GM12892 (cell line): ENCODE results near the gene LRRC37B.
"Not testable (repeated sequence)": the region's sequence is repeated elsewhere in the genome, so short reads cannot be mapped to it uniquely, and the experiment has no call there.

Source experiments
- DNase-seq: peaks from one replicate; pipeline ENCODE4 v3.0.0; 2011; ENCODE audit not compliant: insufficient read length
- FAIRE-seq: peaks from 2 replicates; lab custom pipeline; 2011; peaks lifted over from hg19 to GRCh38; lab: Jason Lieb, UNC
- POLR2A ChIP-seq: IDR thresholded peaks from 2 replicates; pipeline ENCODE4 v1.6.1; 2011; ENCODE audit warnings: low read depth, low read length, control low read depth
- POLR2AphosphoS5 ChIP-seq: IDR thresholded peaks from 2 replicates; pipeline ENCODE4 v1.6.1; 2011; ENCODE audit warnings: low read depth, low read length, control low read depth
- TAF1 ChIP-seq: IDR thresholded peaks from 2 replicates; pipeline ENCODE4 v1.6.1; 2011; ENCODE audit warnings: low read depth, mild to moderate bottlenecking, control low read depth, low read length, borderline replicate concordance

LRRC37B gene

DNA sequence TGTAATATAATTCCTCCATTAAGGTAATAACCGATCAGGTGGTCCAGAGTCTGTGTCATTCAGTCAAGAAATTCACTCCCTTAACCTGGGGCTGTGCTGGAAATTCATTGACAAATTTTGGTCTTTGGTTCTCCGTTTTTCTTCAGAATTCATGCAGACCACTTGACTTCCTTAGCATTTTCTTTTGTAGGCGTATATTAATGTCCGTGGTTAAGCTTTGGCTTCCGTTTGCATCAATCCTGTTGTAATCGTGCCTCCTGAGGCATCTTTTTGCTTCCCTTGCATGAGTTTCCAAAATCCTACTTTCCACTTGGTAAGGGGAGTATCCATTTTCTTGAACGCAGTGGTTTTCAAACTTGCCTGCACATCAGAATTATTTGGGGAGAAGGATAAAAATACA is 9.0 kb downstream of the LRRC37B start:
- FAIRE-seq, result no peak
- no peak for TF ChIP-seq POLR2AphosphoS5
- no peak for TF ChIP-seq POLR2A
- no peak for TF ChIP-seq TAF1
- no peak for DNase-seq

DNA sequence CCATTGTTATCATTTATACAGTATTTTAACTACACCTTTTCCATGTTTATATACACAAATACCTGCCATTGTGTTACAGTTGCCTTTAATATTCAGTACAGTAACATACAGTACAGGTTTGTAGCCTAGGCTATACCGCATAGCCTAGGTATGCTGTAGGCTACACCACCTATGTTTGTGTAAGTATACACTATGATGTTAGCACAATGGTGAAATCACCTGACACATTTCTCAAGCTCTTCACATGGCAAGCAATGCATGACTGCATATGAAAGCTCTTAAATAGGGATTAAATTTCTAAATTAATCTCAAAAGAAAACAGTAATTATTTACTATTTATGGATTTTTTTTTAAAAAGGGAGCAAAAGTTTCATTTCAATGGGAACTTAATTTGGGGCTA is 12.0 kb downstream of the LRRC37B start:
- DNase-seq, result no peak
- TF ChIP-seq POLR2A, result no peak
- TF ChIP-seq TAF1, result no peak
- no peak for TF ChIP-seq POLR2AphosphoS5
- no peak for FAIRE-seq

DNA sequence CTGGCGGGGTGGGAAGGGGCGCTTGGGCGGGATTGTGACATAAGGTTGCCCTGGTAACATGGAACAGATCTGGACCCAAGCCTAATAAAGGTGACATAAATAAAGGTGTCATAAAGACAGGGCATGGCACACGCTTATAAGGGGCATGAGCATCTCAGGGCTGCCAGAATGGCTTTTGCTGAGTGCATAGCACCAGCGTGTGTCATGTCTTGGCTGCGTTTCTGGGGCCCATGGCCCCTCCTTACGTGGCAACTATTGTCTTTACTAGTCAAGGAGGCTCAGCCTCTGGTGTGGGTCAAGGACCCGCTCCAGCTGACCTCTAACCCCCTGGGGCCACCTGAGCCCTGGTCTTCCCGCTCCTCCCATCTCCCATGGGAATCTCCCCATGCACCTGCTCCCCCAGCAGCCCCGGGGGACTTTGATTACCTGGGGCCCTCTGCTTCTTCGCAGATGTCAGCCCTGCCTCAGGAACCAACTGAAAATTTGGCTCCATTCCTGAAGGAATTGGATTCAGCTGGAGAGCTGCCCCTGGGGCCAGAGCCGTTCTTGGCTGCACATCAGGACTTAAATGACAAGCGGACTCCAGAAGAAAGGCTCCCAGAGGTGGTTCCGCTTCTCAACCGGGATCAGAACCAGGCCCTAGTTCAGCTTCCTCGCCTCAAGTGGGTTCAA is 13.9 kb downstream of the LRRC37B start:
- DNase-seq, result no peak
- TF ChIP-seq POLR2A (no peak), POLR2AphosphoS5 (no peak), TAF1 (no peak)
- FAIRE-seq, result no peak

DNA sequence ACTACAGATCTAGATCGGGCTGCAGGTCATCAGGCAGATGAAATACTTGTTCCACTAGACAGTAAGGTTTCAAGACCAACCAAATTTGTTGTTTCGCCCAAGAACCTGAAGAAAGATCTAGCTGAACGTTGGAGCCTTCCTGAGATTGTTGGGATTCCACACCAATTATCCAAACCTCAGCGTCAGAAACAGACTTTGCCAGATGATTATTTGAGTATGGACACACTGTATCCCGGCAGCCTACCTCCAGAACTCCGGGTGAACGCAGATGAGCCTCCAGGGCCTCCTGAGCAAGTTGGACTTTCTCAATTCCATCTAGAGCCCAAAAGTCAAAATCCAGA is 14.4 kb downstream of the LRRC37B start:
- TF ChIP-seq POLR2AphosphoS5, result no peak
- TF ChIP-seq TAF1, result no peak
- TF ChIP-seq POLR2A, result no peak
- DNase-seq, result no peak
- FAIRE-seq, result no peak

DNA sequence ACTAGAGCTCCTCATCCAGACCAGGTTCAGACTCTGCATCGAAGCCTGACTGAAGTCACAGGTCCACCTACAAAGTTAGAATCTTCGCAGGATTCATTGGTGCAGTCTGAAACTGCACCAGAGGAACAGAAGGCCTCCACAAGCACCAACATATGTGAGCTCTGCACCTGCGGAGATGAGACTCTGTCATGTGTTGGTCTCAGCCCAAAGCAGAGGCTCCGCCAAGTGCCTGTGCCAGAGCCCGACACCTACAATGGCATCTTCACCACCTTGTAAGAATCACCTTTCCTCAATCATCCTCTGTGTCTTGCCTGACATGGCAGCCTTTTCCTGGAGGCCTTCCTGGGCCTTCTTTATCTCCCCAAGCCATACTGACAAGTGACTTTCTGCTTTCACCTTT is 15.4 kb downstream of the LRRC37B start:
- FAIRE-seq, DNase-seq: not testable (repeated sequence)

DNA sequence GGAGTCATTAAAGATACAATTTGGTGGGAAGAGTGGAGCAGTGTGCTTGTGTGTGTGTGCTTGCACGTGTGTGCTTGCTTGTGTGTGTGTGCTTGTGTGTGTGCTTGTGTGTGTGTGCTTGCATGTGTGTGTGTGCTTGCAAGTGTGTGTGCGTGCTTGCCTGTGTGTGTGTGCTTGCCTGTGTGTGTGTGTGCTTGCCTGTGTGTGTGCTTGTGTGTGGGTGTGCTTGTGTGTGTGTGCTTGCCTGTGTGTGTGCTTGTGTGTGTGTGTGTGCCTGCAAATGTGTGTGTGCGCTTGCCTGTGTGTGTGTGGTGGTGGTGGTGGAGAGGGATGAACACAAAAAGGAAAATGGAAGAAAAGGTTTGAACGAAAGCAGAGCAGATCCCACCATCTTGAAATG is 20.1 kb downstream of the LRRC37B start:
- FAIRE-seq, result not testable (repeated sequence)

DNA sequence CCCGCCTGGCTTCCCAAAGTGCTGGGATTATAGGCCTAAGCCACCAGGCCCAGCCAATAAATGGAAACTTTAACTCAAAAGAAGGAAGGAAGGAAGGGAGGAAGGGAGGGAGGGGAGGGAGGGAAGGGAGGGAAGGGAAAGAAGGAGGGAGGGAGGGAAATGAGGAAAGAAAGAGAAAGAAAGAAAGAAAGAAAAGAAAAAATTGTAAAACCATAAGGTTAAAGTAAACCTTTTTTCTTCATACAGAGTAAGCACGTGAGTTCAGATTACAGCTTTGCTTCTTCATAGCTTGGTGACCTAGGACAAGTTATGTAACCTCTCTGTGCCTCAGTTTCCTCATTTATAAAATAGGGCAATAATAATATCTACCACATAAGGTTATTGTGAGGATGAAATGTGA is 26.0 kb downstream of the LRRC37B start:
- no peak for TF ChIP-seq TAF1
- TF ChIP-seq POLR2AphosphoS5, result no peak
- TF ChIP-seq POLR2A, result no peak
- DNase-seq (no peak), FAIRE-seq (no peak)

More for the DNA sequence above, 20.1 kb downstream of the LRRC37B start:
- DNase-seq, result not testable (repeated sequence)

DNA sequence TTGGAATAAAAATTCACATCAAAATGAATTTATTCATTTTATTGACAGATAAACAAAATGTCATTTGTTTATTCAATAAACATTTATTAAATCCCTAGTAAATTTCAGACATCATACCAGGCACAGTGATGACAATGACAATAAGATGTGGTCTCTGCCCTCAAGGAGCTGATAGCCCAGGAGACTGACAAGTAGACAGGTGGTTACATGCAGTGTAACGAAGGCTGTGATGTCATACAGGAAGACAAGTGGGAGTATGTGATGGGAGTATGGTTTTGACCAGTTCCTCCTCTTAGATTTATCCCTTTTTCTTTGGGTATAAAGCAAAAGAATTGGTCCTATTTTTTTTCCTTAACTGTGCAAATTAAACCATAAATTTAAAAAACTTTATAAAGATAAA is 26.6 kb downstream of the LRRC37B start:
- not testable (repeated sequence) for FAIRE-seq, DNase-seq

DNA sequence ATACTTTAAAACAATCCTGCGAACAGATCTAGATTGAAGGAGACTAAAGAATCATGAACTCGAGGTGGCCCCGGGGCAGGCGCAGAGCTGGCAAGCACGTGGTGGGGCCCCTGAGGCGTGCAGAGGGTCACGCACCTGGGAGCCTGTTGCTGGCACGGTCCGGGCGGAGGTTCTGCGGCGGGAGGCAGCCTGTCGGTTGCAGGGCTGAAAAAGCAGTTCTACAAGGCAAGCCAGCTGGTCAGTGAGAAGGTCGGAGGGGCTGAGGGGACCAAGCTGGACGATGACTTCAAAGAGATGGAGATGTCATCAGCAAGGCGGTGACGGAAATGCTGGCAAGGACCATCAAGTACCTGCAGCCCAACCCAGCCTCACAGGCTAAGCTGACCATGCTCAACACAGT is 33.1 kb downstream of the LRRC37B start:
- DNase-seq, FAIRE-seq: not testable (repeated sequence)

DNA sequence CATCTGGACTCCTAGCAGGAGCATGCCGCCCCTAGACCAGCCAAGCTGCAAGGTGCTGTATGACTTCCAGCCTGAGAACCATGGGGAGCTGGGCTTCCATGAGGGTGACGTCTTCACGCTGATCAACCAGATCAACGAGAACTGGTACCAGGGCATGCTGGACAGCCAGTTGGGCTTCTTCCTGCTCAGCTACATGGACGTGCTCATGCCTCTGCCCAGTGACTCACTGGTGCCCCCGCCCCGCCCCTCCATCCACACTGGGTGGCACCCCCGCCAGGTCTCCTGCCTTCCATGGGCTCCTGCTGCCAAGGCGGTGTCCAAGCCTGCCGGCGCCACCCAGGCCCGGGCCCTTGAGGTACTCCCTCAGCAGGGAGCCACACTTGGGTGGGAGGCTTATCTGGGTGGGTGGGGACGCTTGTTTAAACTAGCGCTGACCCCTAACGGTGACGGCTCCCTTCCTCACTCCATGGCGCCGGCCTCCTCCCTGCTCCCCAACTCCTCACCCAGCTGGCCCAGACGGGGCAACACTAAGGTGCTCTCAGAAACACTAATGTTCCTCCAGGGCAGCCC is 34.2 kb downstream of the LRRC37B start:
- not testable (repeated sequence) for FAIRE-seq, DNase-seq

DNA sequence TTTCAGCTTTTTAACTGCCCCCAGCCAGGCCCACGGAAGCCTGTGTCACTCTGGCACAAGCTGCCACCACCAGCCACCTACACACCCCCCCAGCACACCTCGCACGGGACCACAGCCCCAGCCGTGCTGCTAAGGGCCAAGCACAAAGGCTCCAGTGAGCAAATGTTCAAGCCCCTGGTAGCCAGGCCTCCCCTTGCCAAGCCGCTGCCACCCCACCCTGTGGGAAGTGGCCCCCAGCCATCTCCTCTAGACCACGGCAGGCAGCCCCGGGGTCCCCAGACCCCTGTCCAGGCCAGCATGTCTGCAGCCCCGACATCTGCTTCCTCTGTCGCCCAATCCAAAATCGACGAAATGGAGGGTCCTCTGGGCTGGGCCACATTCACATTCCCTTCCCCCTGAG is 35.1 kb downstream of the LRRC37B start:
- FAIRE-seq, DNase-seq: not testable (repeated sequence)

DNA sequence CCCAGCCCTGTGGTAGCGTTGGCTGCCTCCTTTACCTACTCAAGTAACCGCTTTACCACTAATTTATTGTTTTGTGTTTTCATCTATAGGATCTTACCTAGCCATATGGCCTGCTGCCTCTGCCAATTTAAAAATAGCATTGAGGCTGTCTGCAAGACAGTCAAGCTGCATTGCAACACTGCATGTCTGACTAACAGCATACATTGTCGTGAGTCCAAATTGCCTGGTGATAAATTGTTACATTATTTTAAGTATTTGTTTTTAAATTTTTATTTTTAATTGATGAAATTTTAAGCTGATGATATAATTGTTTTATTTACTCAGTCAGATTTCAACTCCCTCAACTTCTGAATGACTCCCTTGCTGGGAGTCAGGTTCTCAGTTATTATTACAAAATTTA is 38.4 kb downstream of the LRRC37B start:
- not testable (repeated sequence) for FAIRE-seq

DNA sequence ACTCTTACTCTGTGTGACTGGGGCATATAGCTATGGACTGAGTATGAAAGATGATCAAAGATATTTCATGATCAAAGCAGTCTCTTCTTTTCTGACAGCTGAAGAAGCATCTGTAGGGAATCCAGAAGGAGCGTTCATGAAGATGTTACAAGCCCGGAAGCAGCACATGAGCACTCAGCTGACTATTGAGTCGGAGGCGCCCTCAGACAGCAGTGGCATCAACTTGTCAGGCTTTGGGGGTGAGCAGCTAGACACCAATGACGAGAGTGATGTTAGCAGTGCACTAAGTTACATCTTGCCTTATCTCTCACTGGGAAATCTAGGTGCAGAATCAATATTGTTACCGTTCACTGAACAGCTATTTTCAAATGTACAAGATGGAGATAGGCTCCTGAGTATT is 40.5 kb downstream of the LRRC37B start:
- not testable (repeated sequence) for FAIRE-seq, DNase-seq

More for the DNA sequence above, 38.4 kb downstream of the LRRC37B start:
- not testable (repeated sequence) for DNase-seq

DNA sequence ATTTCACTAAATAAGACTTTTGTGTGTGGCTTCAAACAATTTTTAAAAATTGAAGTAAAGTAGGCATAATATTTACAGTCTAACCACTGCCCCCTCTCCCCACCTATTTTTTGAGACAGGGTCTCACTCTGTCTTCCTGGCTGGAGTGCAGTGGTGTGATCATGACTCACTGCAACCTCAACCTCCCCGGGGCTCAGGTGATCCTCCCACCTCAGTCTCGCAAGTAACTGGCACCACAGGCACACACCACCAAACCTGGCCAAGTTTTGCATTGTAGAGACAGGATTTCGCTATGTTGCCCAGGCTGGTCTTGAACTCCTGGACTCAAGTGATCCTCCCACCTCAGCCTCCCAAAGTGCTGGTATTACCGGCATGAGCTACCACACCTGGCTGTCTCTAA is 47.8 kb downstream of the LRRC37B start:
- not testable (repeated sequence) for DNase-seq, FAIRE-seq

DNA sequence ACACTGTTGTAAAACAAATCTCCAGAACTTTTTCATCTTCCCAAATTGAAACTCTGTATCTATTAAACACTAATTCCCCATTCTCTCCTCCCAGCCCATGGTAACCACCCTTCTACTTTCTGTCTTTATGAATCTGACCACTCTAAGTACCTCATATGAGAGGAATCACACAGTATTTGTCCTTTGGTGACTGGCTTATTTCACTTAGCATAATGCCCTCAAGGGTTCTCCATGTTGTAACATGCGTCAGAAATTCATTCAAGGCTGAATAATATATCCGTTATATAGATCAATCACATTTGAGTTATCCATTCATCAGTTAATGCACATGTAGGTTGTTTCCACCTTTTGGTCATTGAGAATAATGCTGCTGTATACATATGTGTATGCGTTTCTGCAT is 48.2 kb downstream of the LRRC37B start:
- not testable (repeated sequence) for DNase-seq, FAIRE-seq

DNA sequence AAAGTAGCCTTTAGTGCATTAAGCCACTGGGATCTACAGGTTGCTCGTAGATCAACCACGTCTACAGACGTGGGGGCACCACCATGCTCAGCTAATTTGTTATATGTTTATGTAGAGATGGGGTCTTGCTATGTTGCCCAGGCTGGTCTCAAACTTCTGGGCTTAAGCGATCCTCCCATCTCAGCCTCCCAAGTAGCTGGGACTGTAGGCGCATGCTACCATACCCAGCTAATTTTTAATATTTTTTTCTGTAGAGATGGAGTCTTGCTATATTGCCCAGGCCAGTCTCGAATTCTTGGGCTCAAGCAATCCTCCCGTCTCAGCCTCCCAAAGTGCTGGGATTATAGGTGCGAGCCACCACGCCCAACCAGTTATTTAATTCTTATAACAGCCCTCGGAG is 49.3 kb downstream of the LRRC37B start:
- not testable (repeated sequence) for DNase-seq, FAIRE-seq

DNA sequence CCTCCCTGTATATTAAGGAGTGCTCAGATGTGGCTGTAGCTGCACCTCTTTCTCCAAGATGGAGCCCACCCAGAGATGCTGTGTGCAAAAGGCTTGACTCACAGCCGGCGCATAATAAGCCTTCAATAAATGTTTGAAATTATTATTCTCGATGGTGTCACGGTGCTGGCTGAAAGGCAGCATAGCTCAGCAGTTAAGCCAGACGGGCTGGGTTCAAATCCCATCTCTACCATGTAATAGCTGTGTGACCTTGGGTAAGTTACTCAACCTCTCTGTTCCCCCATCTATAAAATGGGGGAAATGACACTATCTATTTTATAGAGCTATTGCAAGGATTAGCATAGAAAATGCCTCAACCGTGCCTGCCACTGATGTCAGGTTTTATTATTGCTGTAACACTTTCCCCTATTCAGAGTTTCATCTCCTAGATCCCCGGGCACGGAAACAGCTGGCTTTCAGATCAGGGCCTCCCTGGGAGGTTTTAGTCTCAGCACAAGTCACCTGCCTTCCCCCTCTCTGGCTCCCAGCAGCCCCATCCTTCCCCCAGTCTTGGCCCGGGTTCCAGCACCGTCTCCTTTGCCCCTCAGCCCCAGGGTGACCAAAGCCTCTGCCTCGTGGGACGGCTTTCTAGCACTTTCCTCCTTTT is 50.4 kb downstream of the LRRC37B start:
- DNase-seq, FAIRE-seq: not testable (repeated sequence)

DNA sequence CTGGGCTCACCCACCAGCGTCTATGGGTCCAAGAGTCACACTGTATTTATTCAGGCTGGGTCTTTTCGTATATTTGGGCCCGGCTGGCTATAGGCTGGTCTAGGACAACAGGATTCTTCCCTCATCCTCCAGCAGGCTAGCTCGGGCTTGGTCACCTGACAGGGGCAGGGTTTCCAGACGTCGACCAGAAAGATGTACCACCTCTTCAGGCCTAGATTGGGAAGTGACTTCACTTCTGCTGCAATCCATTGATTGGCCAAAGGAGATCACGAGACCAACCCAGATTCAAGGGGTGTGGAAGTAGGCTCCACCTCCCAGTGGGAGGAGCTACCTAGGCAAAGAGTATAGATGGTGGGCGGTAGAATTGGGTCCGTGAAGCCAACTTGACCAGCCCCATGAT is 53.5 kb downstream of the LRRC37B start:
- not testable (repeated sequence) for DNase-seq, FAIRE-seq

DNA sequence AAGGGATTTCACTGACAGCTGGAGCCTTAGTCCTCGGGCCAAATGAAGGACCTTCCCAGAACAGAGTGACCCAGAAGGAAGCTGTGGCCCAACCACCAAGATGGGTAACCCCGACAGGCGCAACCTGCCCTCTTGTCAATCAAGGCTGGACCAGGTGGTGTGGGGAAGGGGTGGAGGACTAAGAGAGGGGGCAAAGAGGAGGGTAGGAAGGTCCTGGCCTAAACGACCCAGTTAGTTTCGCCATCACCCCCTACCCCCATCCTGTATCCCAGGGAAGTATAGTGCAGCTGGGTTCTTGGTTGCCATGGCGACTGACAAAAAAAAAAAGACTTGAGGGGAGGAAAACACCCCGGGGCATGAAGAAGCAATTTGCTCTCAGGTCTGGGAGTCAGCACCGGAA is 54.7 kb downstream of the LRRC37B start:
- FAIRE-seq, DNase-seq: not testable (repeated sequence)
